SK-N-SH (cell line): ENCODE data around the gene PTPRD. TPM values are rescaled to one million over a fixed set of nuclear protein-coding genes. Genes with fewer than 3 reads are reported as not detected.

ENCODE experiments used
- CTCF ChIA-PET: fragments of 300-600, 350-600 bp; formaldehyde crosslinking; extraction: SDS; loops from one replicate; lab custom pipeline; 2021; lab: Yijun Ruan, JAX
- POLR2A ChIA-PET: fragments of 350-600 bp; sonication (Branson Sonifier 250); formaldehyde crosslinking; extraction: SDS; loops from one replicate; lab custom pipeline; 2020; ENCODE audit warnings: antibody characterized with exemption, inconsistent platforms; lab: Yijun Ruan, JAX
- DNase-seq: peaks from one replicate; pipeline ENCODE4 v3.0.0; 2012
- H2AFZ ChIP-seq: fragments of 200-600 bp; sonication (generic); 2 replicates; pipeline ENCODE4 v1.8.1; 2016; ENCODE audit warnings: antibody characterized with exemption, mild to moderate bottlenecking, low read depth
- H3F3A ChIP-seq: fragments of 200-600 bp; sonication (generic); replicated peaks from 2 replicates; pipeline ENCODE3; 2016; ENCODE audit warnings: antibody characterized with exemption, mild to moderate bottlenecking; ENCODE audit not compliant: insufficient read depth
- H3K27ac ChIP-seq, 2 experiments: fragments of 200-500 bp in 1 of 2; fragments of 200-600 bp in 1 of 2; sonication (Bioruptor generic) in 1 of 2; sonication (generic), shearing (Covaris generic) in 1 of 2; 2 replicates each; pipeline versions ENCODE4 v1.5.1 to v1.6.1; 2014 to 2016; ENCODE audit warnings: low read depth in 2 of 2, inconsistent platforms in 1 of 2, low read length in 1 of 2, mild to moderate bottlenecking in 1 of 2, mixed read lengths in 1 of 2
- H3K27me3 ChIP-seq: fragments of 200-600 bp; sonication (generic), shearing (Covaris generic); 2 replicates; pipeline ENCODE4 v1.6.1; 2016; ENCODE audit warnings: mixed run types; ENCODE audit not compliant: insufficient read depth
- H3K36me3 ChIP-seq, 2 experiments: fragments of 200-500 bp in 1 of 2; fragments of 200-600 bp in 1 of 2; sonication (Bioruptor generic) in 1 of 2; sonication (generic) in 1 of 2; replicated peaks in 1 of 2; 2 replicates each; pipeline versions ENCODE3 to v1.5.1; 2014 to 2016; ENCODE audit warnings: low read length in 1 of 2, mild to moderate bottlenecking in 1 of 2; ENCODE audit not compliant: insufficient read depth in 2 of 2, control insufficient read depth in 1 of 2
- H3K4me1 ChIP-seq, 2 experiments: fragments of 200-500 bp in 1 of 2; fragments of 200-600 bp in 1 of 2; sonication (Bioruptor generic) in 1 of 2; sonication (generic), shearing (Covaris generic) in 1 of 2; 2 replicates each; pipeline versions ENCODE4 v1.5.1 to v1.6.1; 2014 to 2016; ENCODE audit warnings: low read depth in 1 of 2, low read length in 1 of 2, mixed run types in 1 of 2; ENCODE audit not compliant: insufficient read depth in 2 of 2, control insufficient read depth in 1 of 2
- H3K4me2 ChIP-seq: fragments of 200-600 bp; sonication (generic), shearing (Covaris generic); 2 replicates; pipeline ENCODE4 v1.6.1; 2017; ENCODE audit warnings: mixed run types
- H3K4me3 ChIP-seq, 2 experiments: fragments of 200-500 bp in 1 of 2; fragments of 200-600 bp in 1 of 2; sonication (Bioruptor generic) in 1 of 2; sonication (generic), shearing (Covaris generic) in 1 of 2; 2 replicates each; pipeline versions ENCODE4 v1.5.1 to v1.8.1; 2014 to 2016; ENCODE audit warnings: low read depth in 2 of 2, inconsistent platforms in 1 of 2, low read length in 1 of 2, mild to moderate bottlenecking in 1 of 2, mixed read lengths in 1 of 2, moderate library complexity in 1 of 2
- H3K79me2 ChIP-seq: fragments of 200-600 bp; sonication (generic); 2 replicates; pipeline ENCODE4 v1.8.1; 2017; ENCODE audit warnings: mild to moderate bottlenecking; ENCODE audit not compliant: insufficient read depth
- H3K9ac ChIP-seq: fragments of 200-600 bp; sonication (generic); 2 replicates; pipeline ENCODE4 v1.6.1; 2017; ENCODE audit warnings: mixed run types
- H3K9me2 ChIP-seq: fragments of 200-600 bp; sonication (generic); 2 replicates; pipeline ENCODE4 v1.6.1; 2017; ENCODE audit warnings: mixed run types
- H3K9me3 ChIP-seq: fragments of 200-600 bp; sonication (generic); 2 replicates; pipeline ENCODE4 v1.6.1; 2017; ENCODE audit warnings: mixed run types, mild to moderate bottlenecking, moderate library complexity
- H4K20me1 ChIP-seq: fragments of 200-600 bp; sonication (generic); 2 replicates; pipeline ENCODE4 v1.6.1; 2017; ENCODE audit warnings: mild to moderate bottlenecking, mixed run types; ENCODE audit not compliant: insufficient read depth
- CHD2 ChIP-seq: fragments of 150-350 bp; IDR thresholded peaks from 2 replicates; pipeline ENCODE4 v1.6.1; 2018; ENCODE audit warnings: low read length; ENCODE audit not compliant: partially characterized antibody
- ELF1 ChIP-seq: IDR thresholded peaks from 2 replicates; pipeline ENCODE4 v1.4.0; 2012
- EP300 ChIP-seq, 2 experiments: IDR thresholded peaks; 2 replicates each; pipeline versions ENCODE4 v1.4.0 to v1.6.1; 2012; ENCODE audit warnings: borderline replicate concordance in 1 of 2, low read depth in 1 of 2, low read length in 1 of 2
- EZH2phosphoT487 ChIP-seq: fragments of 200-600 bp; sonication (generic); IDR thresholded peaks from 2 replicates; pipeline ENCODE4 v1.6.1; 2017; ENCODE audit warnings: low read depth, mixed run types, mild to moderate bottlenecking, antibody characterized with exemption, moderate library complexity, borderline replicate concordance
- FOSL2 ChIP-seq: IDR thresholded peaks from 2 replicates; pipeline ENCODE4 v1.4.0; 2012; ENCODE audit warnings: low read depth, mild to moderate bottlenecking, moderate library complexity, borderline replicate concordance
- FOXJ3 ChIP-seq: sonication (generic); formaldehyde crosslinking; IDR thresholded peaks from 2 replicates; pipeline ENCODE4 v1.5.1; 2020; ENCODE audit warnings: mild to moderate bottlenecking, missing genetic modification reagents
- GABPA ChIP-seq: IDR thresholded peaks from 2 replicates; pipeline ENCODE4 v1.4.0; 2012; ENCODE audit warnings: low read depth, mild to moderate bottlenecking
- GATA2 ChIP-seq: sonication (generic); formaldehyde crosslinking; IDR thresholded peaks from 2 replicates; pipeline ENCODE4 v1.5.0; 2020; ENCODE audit warnings: mild to moderate bottlenecking, missing genetic modification reagents
- JUND ChIP-seq: IDR thresholded peaks from 2 replicates; pipeline ENCODE4 v1.4.0; 2012
- MEF2A ChIP-seq: IDR thresholded peaks from 2 replicates; pipeline ENCODE4 v1.4.0; 2012; ENCODE audit warnings: low read depth, borderline replicate concordance
- NFIC ChIP-seq: IDR thresholded peaks from 2 replicates; pipeline ENCODE4 v1.4.0; 2012; ENCODE audit warnings: borderline replicate concordance
- RAD21 ChIP-seq: IDR thresholded peaks from 2 replicates; pipeline ENCODE4 v1.6.1; 2012; ENCODE audit warnings: mild to moderate bottlenecking, low read length
- RCOR1 ChIP-seq: fragments of 150-350 bp; IDR thresholded peaks from 2 replicates; pipeline ENCODE4 v1.6.1; 2017; ENCODE audit warnings: antibody characterized with exemption, low read length
- RFX5 ChIP-seq: IDR thresholded peaks from 2 replicates; pipeline ENCODE4 v1.6.1; 2012; ENCODE audit warnings: mild to moderate bottlenecking, improper control_type of control experiment, low read length
- SIN3A ChIP-seq: IDR thresholded peaks from 2 replicates; pipeline ENCODE4 v1.6.1; 2012; ENCODE audit warnings: low read depth, mild to moderate bottlenecking, low read length, moderate library complexity, borderline replicate concordance
- SMC3 ChIP-seq: IDR thresholded peaks from 2 replicates; pipeline ENCODE4 v1.6.1; 2012; ENCODE audit warnings: low read depth, low read length, improper control_type of control experiment
- TAF1 ChIP-seq: IDR thresholded peaks from 2 replicates; pipeline ENCODE4 v1.6.1; 2012; ENCODE audit warnings: low read depth, mild to moderate bottlenecking, low read length, moderate library complexity, borderline replicate concordance
- TCF12 ChIP-seq: IDR thresholded peaks from 2 replicates; pipeline ENCODE4 v1.4.0; 2012
- USF1 ChIP-seq: IDR thresholded peaks from 2 replicates; pipeline ENCODE4 v1.4.0; 2012; ENCODE audit warnings: low read depth, borderline replicate concordance
- WGBS: methylation state at CpG from one replicate; pipeline ENCODE4 v1.1.6; 2017; ENCODE audit warnings: low lambda C conversion rate; 5-methylcytosine and 5-hydroxymethylcytosine counted together
- polyA plus RNA-seq, 3 experiments: library from polyadenylated mRNA; depleted of rRNA; stranded (reverse); fragments of >200 nt; gene quantifications; 2 replicates each; pipeline ENCODE4 v1.2.3, GENCODE V29; 2012
- TF ChIP-seq, protein P1 (sequence below): fragments of 150-350 bp; IDR thresholded peaks from 2 replicates; pipeline ENCODE4 v1.6.1; 2016; ENCODE audit warnings: mild to moderate bottlenecking, low read depth, low read length
- TF ChIP-seq, protein P2 (sequence below): IDR thresholded peaks from 2 replicates; pipeline ENCODE4 v1.4.0; 2012; ENCODE audit warnings: low read depth, borderline replicate concordance
- TF ChIP-seq, protein P3 (sequence below): IDR thresholded peaks from 2 replicates; pipeline ENCODE4 v1.6.1; 2012; ENCODE audit warnings: mild to moderate bottlenecking, low read depth, low read length, moderate library complexity

The PTPRD gene
- polyA plus RNA-seq, 1 of the 3 experiments (the other 2 are of a cell fraction): 0.15 TPM

GRCh38 chr9:9492506-9492905 is 1120.3 kb downstream of the PTPRD start:
- ChIA-PET CTCF (no interaction called here), POLR2A (no interaction called here)
- Histone ChIP-seq H3K4me2 (no peak overlapping the region), H3K27ac (no peak overlapping the region), H3K9me3 (no peaks in the 10 kb centered on the region), H3F3A (no peaks in the 10 kb centered on the region), H3K36me3 (no peaks in the 10 kb centered on the region), H4K20me1 (no peaks in the 10 kb centered on the region), H3K9ac (no peak overlapping the region), H2AFZ (no peak overlapping the region), H3K79me2 (no peaks in the 10 kb centered on the region), H3K4me1 (no peaks in the 10 kb centered on the region), H3K4me3 (no peak overlapping the region), H3K27me3 (no peaks in the 10 kb centered on the region), H3K9me2 (0 out of 2 replicates have a peak, but pooled peaks cover 3% of the 10 kb centered on the region)
- TF ChIP-seq RAD21: no peak
- TF ChIP-seq SMC3: no peak
- no peak for TF ChIP-seq GATA2
- no peak for TF ChIP-seq JUND
- TF ChIP-seq TAF1: no peak
- no peak for TF ChIP-seq FOXJ3 (CRISPR knock-in tag)
- no peak for TF ChIP-seq RCOR1
- no peak for TF ChIP-seq EZH2phosphoT487
- no peak for TF ChIP-seq EP300 (IDR thresholded peaks at IDR 0.05; ENCODE audit: borderline replicate concordance in 1 of 2, low read depth in 1 of 2, low read length in 1 of 2)
- no peak for TF ChIP-seq FOSL2
- TF ChIP-seq, protein P1, sequence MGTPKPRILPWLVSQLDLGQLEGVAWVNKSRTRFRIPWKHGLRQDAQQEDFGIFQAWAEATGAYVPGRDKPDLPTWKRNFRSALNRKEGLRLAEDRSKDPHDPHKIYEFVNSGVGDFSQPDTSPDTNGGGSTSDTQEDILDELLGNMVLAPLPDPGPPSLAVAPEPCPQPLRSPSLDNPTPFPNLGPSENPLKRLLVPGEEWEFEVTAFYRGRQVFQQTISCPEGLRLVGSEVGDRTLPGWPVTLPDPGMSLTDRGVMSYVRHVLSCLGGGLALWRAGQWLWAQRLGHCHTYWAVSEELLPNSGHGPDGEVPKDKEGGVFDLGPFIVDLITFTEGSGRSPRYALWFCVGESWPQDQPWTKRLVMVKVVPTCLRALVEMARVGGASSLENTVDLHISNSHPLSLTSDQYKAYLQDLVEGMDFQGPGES: no peak
- TF ChIP-seq SIN3A: no peak
- TF ChIP-seq, protein P2, sequence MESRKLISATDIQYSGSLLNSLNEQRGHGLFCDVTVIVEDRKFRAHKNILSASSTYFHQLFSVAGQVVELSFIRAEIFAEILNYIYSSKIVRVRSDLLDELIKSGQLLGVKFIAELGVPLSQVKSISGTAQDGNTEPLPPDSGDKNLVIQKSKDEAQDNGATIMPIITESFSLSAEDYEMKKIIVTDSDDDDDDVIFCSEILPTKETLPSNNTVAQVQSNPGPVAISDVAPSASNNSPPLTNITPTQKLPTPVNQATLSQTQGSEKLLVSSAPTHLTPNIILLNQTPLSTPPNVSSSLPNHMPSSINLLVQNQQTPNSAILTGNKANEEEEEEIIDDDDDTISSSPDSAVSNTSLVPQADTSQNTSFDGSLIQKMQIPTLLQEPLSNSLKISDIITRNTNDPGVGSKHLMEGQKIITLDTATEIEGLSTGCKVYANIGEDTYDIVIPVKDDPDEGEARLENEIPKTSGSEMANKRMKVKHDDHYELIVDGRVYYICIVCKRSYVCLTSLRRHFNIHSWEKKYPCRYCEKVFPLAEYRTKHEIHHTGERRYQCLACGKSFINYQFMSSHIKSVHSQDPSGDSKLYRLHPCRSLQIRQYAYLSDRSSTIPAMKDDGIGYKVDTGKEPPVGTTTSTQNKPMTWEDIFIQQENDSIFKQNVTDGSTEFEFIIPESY: no peak
- no peak for TF ChIP-seq NFIC
- no peak for TF ChIP-seq MEF2A
- TF ChIP-seq RFX5: no peak
- TF ChIP-seq CHD2: no peak
- DNase-seq: no peak
- 22% methylated on average over 3 of the region's 3 CpGs for WGBS

GRCh38 chr9:9489183-9489582 is 1123.6 kb downstream of the PTPRD start:
- Histone ChIP-seq H3K9me2 (0 out of 2 replicates have a peak, but pooled peaks cover 3% of the 10 kb centered on the region), H4K20me1 (no peaks in the 10 kb centered on the region), H3K27me3 (no peaks in the 10 kb centered on the region), H3F3A (no peaks in the 10 kb centered on the region), H3K9ac (no peak overlapping the region), H3K9me3 (no peaks in the 10 kb centered on the region)
- POLR2A ChIA-PET: no interaction called here
- no peak for DNase-seq
- TF ChIP-seq GABPA (no peak), GATA2 (no peak), SIN3A (no peak), EZH2phosphoT487 (no peak), RFX5 (no peak), CHD2 (no peak), ELF1 (no peak), TCF12 (no peak), USF1 (no peak), TAF1 (no peak)
- TF ChIP-seq, protein P3, sequence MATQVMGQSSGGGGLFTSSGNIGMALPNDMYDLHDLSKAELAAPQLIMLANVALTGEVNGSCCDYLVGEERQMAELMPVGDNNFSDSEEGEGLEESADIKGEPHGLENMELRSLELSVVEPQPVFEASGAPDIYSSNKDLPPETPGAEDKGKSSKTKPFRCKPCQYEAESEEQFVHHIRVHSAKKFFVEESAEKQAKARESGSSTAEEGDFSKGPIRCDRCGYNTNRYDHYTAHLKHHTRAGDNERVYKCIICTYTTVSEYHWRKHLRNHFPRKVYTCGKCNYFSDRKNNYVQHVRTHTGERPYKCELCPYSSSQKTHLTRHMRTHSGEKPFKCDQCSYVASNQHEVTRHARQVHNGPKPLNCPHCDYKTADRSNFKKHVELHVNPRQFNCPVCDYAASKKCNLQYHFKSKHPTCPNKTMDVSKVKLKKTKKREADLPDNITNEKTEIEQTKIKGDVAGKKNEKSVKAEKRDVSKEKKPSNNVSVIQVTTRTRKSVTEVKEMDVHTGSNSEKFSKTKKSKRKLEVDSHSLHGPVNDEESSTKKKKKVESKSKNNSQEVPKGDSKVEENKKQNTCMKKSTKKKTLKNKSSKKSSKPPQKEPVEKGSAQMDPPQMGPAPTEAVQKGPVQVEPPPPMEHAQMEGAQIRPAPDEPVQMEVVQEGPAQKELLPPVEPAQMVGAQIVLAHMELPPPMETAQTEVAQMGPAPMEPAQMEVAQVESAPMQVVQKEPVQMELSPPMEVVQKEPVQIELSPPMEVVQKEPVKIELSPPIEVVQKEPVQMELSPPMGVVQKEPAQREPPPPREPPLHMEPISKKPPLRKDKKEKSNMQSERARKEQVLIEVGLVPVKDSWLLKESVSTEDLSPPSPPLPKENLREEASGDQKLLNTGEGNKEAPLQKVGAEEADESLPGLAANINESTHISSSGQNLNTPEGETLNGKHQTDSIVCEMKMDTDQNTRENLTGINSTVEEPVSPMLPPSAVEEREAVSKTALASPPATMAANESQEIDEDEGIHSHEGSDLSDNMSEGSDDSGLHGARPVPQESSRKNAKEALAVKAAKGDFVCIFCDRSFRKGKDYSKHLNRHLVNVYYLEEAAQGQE: no peak
- TF ChIP-seq, all 33 proteins: peak for 0
- Histone ChIP-seq H3K36me3 (no peaks in the 10 kb centered on the region), H3K4me3 (no peak overlapping the region), H3K4me1 (no peaks in the 10 kb centered on the region), H2AFZ (no peak overlapping the region), H3K27ac (no peak overlapping the region), H3K4me2 (no peak overlapping the region), H3K79me2 (no peaks in the 10 kb centered on the region)
- CTCF ChIA-PET: interaction anchor here (1.5 kb wide), 1 partner anchor 593 kb away, joined by 3 read pairs; no protein-coding TSS in a partner anchor
- 16% methylated on average over 3 of the region's 3 CpGs for whole genome bisulfite sequencing
